CMK (cell line): ENCODE data around the gene TENM4.

Experiments
- DNase-seq: peaks from one replicate; pipeline ENCODE4 v3.0.0-alpha.2; 2010; ENCODE audit warnings: low read depth

The TENM4 gene

GRCh38 chr11:78935398-78936068, 505.3 kb downstream of the TENM4 start:
- DNase-seq, result no peak

GRCh38 chr11:78933350-78933749, 507.5 kb downstream of the TENM4 start:
- no peak for DNase-seq

GRCh38 chr11:78932757-78933156, 508.1 kb downstream of the TENM4 start:
- no peak for DNase-seq

DNA sequence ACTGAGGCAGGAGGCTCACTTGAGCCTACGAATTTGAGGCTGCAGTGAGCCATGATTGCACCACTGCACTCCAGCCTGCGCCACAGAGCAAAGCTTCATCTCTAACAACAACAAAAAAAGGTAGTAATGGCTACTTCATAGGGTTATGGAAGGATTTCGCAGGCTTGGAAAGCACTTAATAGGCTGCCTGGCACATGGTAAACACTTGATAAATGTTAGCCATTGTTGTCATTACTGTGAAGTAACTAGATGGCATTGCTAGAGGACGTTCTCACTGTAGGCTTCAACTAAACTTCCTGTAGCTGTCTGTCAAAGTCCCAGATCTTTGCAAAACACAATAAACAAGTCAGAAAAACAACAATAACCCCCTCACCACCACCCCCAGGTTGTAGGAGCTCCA, 508.9 kb downstream of the TENM4 start:
- DNase-seq, result no peak

GRCh38 chr11:78930810-78931523, 509.9 kb downstream of the TENM4 start:
- no peak for DNase-seq

- DNase-seq, result no peak
Measured at GRCh38 chr11:78929906-78930220, 511.0 kb downstream of the TENM4 start.

DNA sequence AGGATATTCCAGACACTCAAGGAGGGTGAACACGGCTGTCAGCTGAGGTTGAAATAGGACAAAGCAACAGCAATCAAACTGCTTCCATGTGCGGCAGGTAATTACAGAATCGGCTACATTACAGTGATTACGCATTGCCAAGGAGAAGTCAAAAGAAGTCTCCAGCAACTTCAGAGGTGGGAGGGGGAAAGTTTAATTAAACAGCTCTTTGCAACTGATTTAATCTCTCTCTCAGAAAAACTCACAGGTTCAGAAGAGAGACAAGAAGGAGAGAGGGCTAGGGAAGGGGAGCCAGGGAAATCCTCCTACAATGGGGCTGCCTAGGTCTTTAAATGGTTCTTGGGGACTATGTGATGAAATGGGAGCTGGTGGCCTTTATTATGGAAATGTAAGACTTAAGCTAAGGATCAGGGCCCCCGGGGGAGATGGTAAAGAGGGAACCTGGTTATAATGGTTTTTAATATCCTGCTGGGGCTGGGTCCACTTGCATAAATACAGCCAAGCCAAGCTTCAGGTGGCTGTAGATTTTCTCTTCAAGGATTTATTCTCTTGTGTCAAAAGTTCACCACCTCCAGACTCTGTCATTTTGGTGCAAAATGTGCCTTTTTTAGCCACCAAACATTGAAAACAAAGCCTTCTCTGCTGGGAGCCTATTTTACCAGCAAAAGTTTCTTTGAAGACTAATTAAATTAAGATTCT, 511.5 kb downstream of the TENM4 start:
- DNase-seq, result no peak

GRCh38 chr11:78927511-78927910, 513.3 kb downstream of the TENM4 start:
- no peak for DNase-seq

DNA sequence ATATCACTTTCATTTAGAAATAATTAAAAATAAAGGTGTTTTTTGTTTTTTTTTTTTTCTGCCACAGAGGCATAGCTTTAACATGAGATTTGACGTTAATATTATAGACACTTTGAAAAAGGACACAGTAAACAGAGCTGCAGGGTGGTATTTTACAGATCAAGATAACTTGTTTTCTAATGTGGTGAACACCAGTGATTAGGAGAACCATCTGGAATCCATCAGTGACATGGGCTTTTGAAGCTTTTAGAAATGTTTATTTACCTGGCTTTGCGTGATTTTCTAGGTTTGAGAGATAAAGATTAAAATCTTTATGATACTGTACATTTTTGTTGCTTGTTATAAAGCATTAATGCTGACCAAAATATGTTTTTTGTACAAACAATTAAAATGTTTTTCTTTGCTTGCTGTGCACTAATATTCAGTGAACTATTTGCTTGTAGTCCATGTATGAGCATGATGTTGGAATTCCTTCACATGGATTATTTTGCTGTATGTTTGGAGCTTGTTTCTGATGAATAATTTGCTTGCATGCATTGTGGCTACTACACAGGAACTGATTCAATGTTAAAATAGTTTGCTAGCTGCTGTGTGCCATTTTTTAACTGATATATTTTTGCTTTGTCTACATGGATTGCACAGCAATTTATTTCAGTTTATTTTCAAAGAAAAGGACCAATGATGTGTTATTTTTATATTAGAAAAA, 514.0 kb downstream of the TENM4 start:
- DNase-seq, result no peak

GRCh38 chr11:78925387-78925786, 515.4 kb downstream of the TENM4 start:
- DNase-seq, result no peak

DNA sequence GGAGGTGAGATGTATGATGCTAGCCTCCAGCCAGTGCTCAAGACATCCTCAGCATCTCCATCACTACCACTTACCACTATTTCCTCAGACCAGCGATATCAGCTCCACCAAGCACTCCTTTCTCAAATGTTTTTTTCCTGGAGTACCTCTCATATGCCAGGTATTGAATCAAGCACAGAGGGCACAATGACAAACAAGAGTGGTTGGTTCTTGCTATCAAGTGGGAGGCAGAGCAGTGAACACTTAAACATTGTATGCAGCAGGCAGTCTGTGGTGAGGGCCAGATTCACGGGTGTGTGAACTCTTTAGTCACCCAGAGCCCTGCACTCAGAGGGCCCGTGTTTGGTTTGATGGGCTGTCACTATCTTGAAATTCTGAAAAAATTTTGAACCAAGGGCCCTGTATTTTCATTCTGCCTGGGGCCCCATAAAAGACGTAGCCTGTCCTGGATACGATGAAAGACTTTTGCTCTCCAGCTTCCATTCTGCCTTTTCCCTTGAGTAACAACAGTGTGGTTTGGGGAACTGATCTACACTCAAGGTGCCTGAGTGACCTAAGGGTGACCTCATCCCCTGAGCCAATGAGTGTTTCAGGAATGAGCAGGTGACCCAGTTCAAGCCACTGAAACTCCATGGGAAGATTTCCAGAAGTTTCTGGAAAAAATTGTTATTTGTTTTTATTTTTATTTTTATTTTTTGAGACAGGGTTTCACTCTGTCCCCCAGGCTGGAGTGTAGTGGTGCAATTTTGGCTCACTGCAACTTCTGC, 517.8 kb downstream of the TENM4 start:
- DNase-seq, result no peak

GRCh38 chr11:78921509-78921908, 519.3 kb downstream of the TENM4 start:
- no peak for DNase-seq

- no peak for DNase-seq
Measured at GRCh38 chr11:78920329-78920728, 520.5 kb downstream of the TENM4 start.

- DNase-seq, result no peak
Measured at GRCh38 chr11:78916759-78917158, 524.1 kb downstream of the TENM4 start.

- no peak for DNase-seq
Measured at GRCh38 chr11:78914503-78914902, 526.3 kb downstream of the TENM4 start.

- DNase-seq, result no peak
Measured at GRCh38 chr11:78912778-78913177, 528.1 kb downstream of the TENM4 start.

DNA sequence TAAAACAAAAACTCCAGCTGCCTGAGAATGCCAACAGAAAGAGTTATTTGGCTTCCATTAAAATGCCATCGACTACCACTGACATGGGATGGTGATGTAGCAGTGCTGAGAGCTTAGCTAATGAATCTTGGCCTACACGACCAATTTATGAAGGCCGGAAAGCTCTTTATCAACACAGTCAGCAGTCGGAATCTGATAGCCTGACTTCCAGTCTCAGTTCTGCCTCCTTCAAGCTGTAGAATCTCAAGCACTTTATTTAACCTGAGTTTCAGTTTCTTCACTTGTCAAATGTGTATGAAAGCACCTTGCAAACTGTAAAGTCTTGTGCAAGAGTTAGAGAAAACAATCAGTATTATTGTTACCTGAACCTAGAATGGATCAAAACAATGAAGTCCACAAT, 530.5 kb downstream of the TENM4 start:
- no peak for DNase-seq

DNA sequence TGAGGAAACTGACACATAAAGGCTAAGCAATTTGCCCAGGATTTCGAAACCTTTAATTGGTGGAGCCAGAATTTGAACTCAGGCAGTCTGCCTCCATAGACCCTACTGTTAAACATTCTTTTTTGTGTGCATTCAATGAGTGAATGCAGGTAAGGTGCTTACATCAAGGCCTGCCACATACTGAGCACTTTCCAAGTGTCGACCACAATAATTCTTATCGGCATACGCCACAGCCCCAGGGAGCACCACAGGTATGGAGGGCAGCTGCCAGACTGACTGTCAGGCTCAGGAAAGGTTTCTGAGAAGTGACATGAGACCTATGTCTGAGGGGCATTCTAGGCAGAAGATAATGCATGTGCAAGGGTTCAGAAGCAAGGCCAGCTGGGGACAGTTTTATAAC, 531.4 kb downstream of the TENM4 start:
- no peak for DNase-seq

GRCh38 chr11:78907636-78908035, 533.2 kb downstream of the TENM4 start:
- DNase-seq, result no peak

GRCh38 chr11:78906566-78906965, 534.3 kb downstream of the TENM4 start:
- no peak for DNase-seq

DNA sequence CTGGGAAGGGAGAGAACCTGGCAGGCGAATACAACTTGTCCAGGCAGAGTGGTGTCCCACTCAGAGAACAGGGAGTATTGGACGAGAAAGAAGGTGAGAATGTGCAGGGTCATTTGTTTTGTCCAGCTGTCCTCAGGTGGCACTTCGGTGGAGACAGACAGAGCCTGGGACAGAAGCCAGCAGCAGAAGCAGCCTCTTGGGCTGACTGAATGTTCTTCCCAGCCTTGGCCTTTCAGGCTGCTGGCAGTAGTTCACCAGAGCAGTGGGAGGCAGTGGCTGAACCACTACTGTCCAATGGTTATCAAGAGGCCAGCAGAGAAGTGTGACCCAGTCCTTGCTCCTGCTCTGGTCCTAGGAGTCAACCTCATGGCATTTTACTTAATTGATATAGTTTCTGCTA, 535.1 kb downstream of the TENM4 start:
- no peak for DNase-seq
